ENCODE results near the gene PSTPIP1.

DNA sequence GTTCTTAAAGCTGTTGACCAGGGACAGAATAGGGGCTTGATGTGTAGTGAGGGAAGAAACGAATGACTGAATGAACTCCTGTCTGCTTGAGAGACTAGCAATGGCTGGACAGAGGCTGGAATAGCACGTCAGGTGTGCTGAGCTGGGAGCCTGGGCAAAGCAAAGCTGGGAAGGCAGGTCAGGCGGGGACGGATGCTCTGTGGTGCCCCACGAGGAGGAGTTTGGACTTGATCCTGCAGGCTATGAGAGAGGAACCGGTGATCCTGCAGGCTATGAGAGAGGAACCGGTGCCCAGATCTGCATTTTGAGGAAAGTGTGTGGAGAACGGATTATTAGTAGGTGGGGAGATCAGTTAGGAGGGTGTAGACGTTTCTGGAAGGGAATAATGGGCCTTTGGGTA is 31.3 kb upstream of the PSTPIP1 start:
- TF ChIP-seq SMC3 (conservative IDR thresholded peaks at IDR 0.05; ENCODE audit: poor library complexity) (no peak), EP300 (conservative IDR thresholded peaks at IDR 0.05; ENCODE audit: poor library complexity, severe bottlenecking) (no peak), EZH2 (IDR thresholded peaks at IDR 0.05; ENCODE audit: borderline replicate concordance, insufficient read depth, low read length, poor library complexity, severe bottlenecking) (no peak)
- TF ChIP-seq, protein P1, sequence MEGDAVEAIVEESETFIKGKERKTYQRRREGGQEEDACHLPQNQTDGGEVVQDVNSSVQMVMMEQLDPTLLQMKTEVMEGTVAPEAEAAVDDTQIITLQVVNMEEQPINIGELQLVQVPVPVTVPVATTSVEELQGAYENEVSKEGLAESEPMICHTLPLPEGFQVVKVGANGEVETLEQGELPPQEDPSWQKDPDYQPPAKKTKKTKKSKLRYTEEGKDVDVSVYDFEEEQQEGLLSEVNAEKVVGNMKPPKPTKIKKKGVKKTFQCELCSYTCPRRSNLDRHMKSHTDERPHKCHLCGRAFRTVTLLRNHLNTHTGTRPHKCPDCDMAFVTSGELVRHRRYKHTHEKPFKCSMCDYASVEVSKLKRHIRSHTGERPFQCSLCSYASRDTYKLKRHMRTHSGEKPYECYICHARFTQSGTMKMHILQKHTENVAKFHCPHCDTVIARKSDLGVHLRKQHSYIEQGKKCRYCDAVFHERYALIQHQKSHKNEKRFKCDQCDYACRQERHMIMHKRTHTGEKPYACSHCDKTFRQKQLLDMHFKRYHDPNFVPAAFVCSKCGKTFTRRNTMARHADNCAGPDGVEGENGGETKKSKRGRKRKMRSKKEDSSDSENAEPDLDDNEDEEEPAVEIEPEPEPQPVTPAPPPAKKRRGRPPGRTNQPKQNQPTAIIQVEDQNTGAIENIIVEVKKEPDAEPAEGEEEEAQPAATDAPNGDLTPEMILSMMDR (IDR thresholded peaks at IDR 0.05; ENCODE audit: poor library complexity, severe bottlenecking): no peak

All from neural cell (in vitro differentiated cells).